Thyroid gland (tissue), 4 donors: ENCODE data around the gene PRRG4. TPM values are rescaled to one million over a fixed set of nuclear protein-coding genes. Genes with fewer than 3 reads are reported as not detected.

Source experiments
- DNase-seq, 2 donors: peaks; one replicate each; pipeline ENCODE4 v3.0.0-alpha.2; 2019
- H3K27ac ChIP-seq, 3 donors: fragments of 200-600 bp; sonication (generic); 1 replicate in 2 of 3; 2 replicates in 1 of 3; pipeline ENCODE4 v1.5.1; 2016 to 2019; ENCODE audit warnings: mild to moderate bottlenecking in 1 of 3, moderate library complexity in 1 of 3
- H3K27me3 ChIP-seq: fragments of 200-600 bp; sonication (generic); one replicate; pipeline ENCODE4 v1.5.1; 2019
- H3K36me3 ChIP-seq, 2 donors: fragments of 200-600 bp; sonication (generic); one replicate each; pipeline ENCODE4 v1.5.1; 2016 to 2019
- H3K4me1 ChIP-seq, 2 donors: fragments of 200-600 bp; sonication (generic); one replicate each; pipeline ENCODE4 v1.5.1; 2017 to 2019
- H3K4me3 ChIP-seq, 3 donors: fragments of 200-600 bp; sonication (generic); replicated peaks in 1 of 3; 1 replicate in 2 of 3; 2 replicates in 1 of 3; pipeline ENCODE4 v1.5.1; 2016; ENCODE audit warnings: mild to moderate bottlenecking in 1 of 3
- H3K9me3 ChIP-seq: fragments of 200-600 bp; sonication (generic); one replicate; pipeline ENCODE4 v1.5.1; 2017
- POLR2A ChIP-seq, 2 donors: fragments of 450-650 bp; IDR thresholded peaks; one replicate each; pipeline ENCODE4 v1.6.1; 2017; ENCODE audit warnings: antibody characterized with exemption in 2 of 2, mild to moderate bottlenecking in 2 of 2, moderate library complexity in 1 of 2
- WGBS, 2 donors: methylation state at CpG; one replicate each; pipeline ENCODE4 v1.1.5; 2017; 5-methylcytosine and 5-hydroxymethylcytosine counted together
- intact Hi-C: fragments of 100-400 bp; cut with DNase I; formaldehyde crosslinking; loops from one replicate; pipeline ENCODE4 v1.15.1; 2023
- total RNA-seq, 4 donors: library from RNA; depleted of rRNA; stranded (reverse); fragments of >200 nt; gene quantifications; one replicate each; pipeline ENCODE4 v1.2.3, GENCODE V29; 2016
- TF ChIP-seq, protein P1 (sequence below), 6 experiments: fragments of 200-600 bp in 3 of 6; fragments of 450-650 bp in 3 of 6; sonication (generic) in 3 of 6; IDR thresholded peaks; one replicate each; pipeline ENCODE4 v1.5.1; 2016 to 2019; ENCODE audit warnings: antibody characterized with exemption in 6 of 6, mild to moderate bottlenecking in 2 of 6, inconsistent platforms in 1 of 6, moderate library complexity in 1 of 6

Gene PRRG4
- total RNA-seq, 4 donors from 2014 or later = 13.4 to 20.8 (median 17.7) TPM

DNA sequence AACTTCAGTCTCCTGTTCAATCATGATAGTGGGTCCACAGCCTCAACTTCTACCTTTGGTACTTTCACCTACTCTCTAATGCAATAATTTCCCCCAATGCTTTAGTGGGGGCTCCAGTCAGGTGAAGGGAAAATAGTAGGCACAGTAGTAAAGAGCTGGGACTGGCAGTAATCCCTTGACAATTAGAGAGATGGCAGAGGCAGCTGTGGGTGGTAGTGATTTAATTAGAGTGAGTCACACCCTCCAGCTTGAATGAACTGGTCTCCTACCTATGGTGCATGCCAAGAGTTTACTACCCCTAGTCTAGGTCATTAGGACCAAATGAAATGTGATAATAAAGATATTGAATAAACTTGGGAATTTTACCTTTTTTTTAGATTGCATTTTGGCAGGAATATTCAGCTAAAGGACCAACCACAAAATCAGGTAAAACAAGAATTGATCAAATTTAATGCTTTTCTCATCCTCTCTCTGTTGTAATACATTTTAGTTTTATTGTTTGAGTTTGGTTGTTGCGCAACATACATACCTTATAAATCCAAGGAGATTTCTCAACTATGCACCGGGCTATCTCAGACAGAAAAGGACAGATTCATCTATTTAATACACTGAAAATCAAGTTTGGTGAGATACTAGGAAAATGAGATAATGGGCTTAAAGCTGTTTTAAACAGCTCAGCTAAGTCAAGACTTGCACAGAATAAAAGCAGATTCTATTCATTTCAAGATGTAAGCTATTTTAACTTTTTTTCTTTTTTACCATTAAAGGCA lies 9.0 kb downstream of the PRRG4 start:
- no peaks in the 10 kb centered on the region for H3K9me3 ChIP-seq
- 90 to 95% methylated on average over 2 of the region's 2 CpGs for WGBS, 2 donors
- intact Hi-C loops = no loop called here
- no peak for TF ChIP-seq POLR2A (IDR thresholded peaks at IDR 0.05)
- TF ChIP-seq, protein P1, sequence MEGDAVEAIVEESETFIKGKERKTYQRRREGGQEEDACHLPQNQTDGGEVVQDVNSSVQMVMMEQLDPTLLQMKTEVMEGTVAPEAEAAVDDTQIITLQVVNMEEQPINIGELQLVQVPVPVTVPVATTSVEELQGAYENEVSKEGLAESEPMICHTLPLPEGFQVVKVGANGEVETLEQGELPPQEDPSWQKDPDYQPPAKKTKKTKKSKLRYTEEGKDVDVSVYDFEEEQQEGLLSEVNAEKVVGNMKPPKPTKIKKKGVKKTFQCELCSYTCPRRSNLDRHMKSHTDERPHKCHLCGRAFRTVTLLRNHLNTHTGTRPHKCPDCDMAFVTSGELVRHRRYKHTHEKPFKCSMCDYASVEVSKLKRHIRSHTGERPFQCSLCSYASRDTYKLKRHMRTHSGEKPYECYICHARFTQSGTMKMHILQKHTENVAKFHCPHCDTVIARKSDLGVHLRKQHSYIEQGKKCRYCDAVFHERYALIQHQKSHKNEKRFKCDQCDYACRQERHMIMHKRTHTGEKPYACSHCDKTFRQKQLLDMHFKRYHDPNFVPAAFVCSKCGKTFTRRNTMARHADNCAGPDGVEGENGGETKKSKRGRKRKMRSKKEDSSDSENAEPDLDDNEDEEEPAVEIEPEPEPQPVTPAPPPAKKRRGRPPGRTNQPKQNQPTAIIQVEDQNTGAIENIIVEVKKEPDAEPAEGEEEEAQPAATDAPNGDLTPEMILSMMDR (IDR thresholded peaks at IDR 0.05) = no peak
- H3K4me3 ChIP-seq = no peak overlapping the region
- H3K36me3 ChIP-seq = peaks cover 0 to 6% of the 10 kb centered on the region in 2 donors
- H3K27me3 ChIP-seq = no peaks in the 10 kb centered on the region
- no peaks in the 10 kb centered on the region for H3K4me1 ChIP-seq
- no peak for DNase-seq
- H3K27ac ChIP-seq = no peak overlapping the region

DNA sequence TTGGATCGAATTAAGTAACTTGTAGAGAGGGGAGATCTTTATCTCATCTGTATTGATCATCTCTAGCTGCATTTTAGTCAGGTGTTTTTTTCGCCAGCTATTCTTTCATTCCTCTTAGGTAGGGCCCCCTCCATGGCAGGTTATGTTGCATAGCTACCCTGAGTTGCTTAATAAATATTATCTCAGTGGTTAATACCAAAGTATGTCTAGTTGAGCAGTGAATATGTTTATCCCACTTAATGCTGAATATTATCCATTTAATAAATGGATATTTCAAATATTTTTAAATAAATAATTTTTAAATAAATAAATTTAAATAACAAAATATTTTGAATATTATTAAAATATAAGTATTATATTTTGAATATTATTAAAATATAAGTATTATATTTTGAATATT lies 9.6 kb downstream of the PRRG4 start:
- DNase-seq = no peak
- intact Hi-C loops = no loop called here
- Histone ChIP-seq H3K27me3 (no peaks in the 10 kb centered on the region), H3K27ac (no peak overlapping the region), H3K4me3 (no peak overlapping the region), H3K4me1 (no peaks in the 10 kb centered on the region), H3K9me3 (no peaks in the 10 kb centered on the region), H3K36me3 (peaks cover 0 to 6% of the 10 kb centered on the region in 2 donors)
- WGBS, 2 donors = 93 to 95% methylated on average over 2 of the region's 2 CpGs
- TF ChIP-seq, protein P1 (IDR thresholded peaks at IDR 0.05) = no peak
- TF ChIP-seq POLR2A (IDR thresholded peaks at IDR 0.05) = no peak

DNA sequence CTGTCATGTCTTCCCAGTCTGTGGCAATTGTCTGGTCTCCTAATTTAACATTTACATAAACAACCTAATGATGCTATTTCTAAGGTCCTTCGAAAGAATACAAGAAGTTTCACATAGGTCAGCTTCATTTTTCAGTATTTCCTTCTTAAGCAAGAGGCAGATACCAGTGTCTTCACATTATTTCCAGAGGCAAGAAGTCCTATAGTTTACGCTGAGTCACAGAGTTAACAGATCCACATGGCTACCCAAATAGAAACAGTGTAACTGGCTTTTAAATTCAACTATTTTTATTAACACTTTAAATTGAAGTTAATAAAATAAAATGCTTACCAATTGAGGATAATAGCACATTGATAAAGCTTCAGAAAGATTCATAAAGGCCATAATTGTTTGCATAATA lies 10.9 kb downstream of the PRRG4 start:
- H3K9me3 ChIP-seq = no peaks in the 10 kb centered on the region
- peaks cover 0 to 6% of the 10 kb centered on the region in 2 donors for H3K36me3 ChIP-seq
- intact Hi-C loops = no loop called here
- no peak for DNase-seq
- H3K27ac ChIP-seq = no peak overlapping the region
- TF ChIP-seq, protein P1 (IDR thresholded peaks at IDR 0.05) = no peak
- no peak for TF ChIP-seq POLR2A (IDR thresholded peaks at IDR 0.05)
- WGBS, 2 donors = 94 to 96% methylated on average over 2 of the region's 2 CpGs
- no peaks in the 10 kb centered on the region for H3K4me1 ChIP-seq
- no peaks in the 10 kb centered on the region for H3K27me3 ChIP-seq
- no peak overlapping the region for H3K4me3 ChIP-seq

DNA sequence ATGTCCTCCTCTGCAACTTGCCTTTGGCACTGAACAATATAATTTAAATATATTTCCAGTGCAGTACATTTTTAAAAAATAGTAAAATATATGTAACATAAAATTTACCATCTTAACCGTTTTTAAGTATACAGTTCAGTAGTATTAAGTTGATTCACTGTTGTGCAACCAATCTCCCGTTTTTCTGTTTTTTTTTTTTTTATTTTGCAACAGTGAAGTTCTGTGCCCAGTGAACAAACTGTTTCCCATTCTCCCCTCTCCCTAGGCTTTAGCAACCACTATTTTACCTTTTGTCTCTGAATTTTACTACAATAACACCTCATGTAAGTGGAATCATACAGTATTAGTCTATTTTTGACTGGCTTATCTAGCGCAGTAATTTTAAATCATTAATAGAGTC lies 13.8 kb downstream of the PRRG4 start:
- intact Hi-C loops = no loop called here

DNA sequence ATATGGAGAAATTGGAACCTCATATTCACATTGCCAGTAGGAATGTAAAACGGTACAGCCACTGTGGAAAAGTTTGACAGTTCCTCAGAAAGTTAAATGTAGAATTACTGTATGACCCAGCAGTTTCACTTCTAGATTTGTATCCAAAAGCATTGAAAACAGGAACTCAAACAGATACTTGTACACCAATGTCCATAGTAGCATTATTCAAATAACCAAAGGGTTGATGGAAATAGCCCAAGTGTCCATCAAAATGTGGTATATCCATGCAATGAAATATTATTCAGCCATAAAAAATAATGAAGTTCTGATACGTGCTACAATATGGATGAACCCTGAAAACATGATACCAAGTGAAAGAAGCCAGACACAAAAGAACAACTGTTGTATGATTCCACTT lies 17.8 kb downstream of the PRRG4 start:
- no peaks in the 10 kb centered on the region for H3K4me1 ChIP-seq
- no peaks in the 10 kb centered on the region for H3K9me3 ChIP-seq
- no peak for TF ChIP-seq POLR2A (IDR thresholded peaks at IDR 0.05)
- TF ChIP-seq, protein P1 (IDR thresholded peaks at IDR 0.05) = no peak
- H3K4me3 ChIP-seq = no peak overlapping the region
- intact Hi-C loops = no loop called here
- no peak for DNase-seq
- 87 to 91% methylated on average over 2 of the region's 2 CpGs for WGBS, 2 donors
- H3K36me3 ChIP-seq = no peaks in the 10 kb centered on the region
- H3K27me3 ChIP-seq = no peaks in the 10 kb centered on the region
- no peak overlapping the region for H3K27ac ChIP-seq

More for the DNA sequence above, 13.8 kb downstream of the PRRG4 start:
- no peak for TF ChIP-seq POLR2A (IDR thresholded peaks at IDR 0.05)
- TF ChIP-seq, protein P1 (IDR thresholded peaks at IDR 0.05) = no peak
- no peaks in the 10 kb centered on the region for H3K9me3 ChIP-seq
- peaks cover 0 to 6% of the 10 kb centered on the region in 2 donors for H3K36me3 ChIP-seq
- no peak for DNase-seq
- no peaks in the 10 kb centered on the region for H3K27me3 ChIP-seq
- no peak overlapping the region for H3K4me3 ChIP-seq
- WGBS, 2 donors = 75 to 89% methylated on average over 3 of the region's 3 CpGs
- no peak overlapping the region for H3K27ac ChIP-seq
- no peaks in the 10 kb centered on the region for H3K4me1 ChIP-seq
